ENCODE measurements around the gene DIPK1B.

DIPK1B gene

DNA sequence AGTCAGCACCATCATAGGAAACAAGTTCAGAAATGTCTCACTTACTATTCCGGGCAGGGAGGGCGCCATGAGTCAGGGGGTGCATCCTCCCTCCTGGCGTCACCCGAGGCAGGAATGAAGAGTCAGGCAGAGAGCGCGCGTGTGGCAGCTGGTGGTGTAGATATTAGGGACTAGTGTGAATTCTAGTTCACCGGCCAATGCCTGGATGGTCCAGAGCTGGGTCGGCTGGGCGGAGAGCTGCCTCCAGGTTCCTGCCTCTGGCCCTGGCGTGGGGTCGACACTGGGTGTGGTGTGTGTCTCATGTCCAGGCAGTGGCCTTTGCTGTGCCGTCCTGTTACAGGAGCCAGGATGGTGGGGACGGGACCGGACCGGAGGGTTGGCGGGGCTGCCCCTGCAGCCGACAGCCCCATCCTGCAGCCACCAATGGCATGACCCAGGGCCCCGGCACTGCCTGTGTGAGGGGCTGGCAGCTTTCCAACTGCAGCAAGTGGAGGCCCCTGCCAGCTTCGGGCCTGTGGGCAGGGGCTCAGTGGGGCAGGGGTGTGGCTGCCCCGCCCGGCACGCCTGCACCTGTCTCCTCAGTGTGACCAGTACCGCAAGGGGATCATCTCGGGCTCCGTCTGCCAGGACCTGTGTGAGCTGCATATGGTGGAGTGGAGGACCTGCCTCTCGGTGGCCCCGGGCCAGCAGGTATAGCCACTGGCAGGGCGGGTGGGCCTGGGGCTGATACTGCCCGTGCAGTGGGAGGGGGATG, 9.1 kb downstream of the DIPK1B start:
- DNase-seq: no peak

DNA sequence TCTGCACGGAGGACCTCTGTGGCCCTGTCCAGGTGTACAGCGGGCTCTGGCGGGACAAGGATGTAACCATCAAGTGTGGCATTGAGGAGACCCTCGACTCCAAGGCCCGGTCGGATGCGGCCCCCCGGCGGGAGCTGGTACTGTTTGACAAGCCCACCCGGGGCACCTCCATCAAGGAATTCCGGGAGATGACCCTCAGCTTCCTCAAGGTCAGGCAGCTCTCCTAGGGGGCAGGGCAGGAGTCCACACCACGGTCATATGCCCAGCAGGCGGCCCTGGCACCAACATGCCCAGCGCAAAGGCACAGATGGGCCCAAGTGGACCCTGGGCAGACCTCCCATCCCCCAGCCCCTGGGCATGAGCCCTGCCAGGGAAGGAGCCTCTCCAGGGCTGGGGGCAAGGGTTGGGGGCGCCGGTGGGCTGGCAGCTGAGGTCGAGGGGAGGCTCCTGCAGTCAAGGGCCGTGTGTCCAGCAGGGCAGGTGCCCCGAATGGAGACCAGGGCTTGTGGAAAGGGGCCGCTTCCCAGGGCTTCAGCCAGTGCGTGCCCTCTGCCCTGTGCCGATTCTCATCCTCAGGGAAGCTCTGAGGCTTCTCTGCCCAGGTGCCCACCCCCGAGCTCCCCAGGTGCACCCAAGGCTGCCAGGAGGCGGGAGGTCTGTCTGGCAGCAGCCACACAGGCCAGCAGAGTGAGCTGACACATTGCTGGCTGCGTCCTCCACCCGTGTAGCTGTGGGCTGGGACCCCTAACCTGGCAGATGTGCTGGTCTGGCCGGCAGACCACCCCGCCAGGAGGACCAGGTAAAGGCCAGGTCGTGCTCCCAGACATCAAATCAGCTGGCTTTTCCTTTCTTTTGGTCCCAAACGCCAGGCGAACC, 10.0 kb downstream of the DIPK1B start:
- no peak for DNase-seq

DNA sequence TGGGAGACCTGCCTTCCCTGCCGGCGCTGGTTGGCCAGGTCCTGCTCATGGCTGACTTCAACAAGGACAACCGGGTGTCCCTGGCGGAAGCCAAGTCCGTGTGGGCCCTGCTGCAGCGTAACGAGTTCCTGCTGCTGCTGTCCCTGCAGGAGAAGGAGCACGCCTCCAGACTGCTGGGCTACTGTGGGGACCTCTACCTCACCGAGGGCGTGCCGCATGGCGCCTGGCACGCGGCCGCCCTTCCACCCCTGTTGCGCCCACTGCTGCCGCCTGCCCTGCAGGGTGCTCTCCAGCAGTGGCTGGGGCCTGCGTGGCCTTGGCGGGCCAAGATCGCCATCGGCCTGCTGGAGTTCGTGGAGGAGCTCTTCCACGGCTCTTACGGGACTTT, 10.6 kb downstream of the DIPK1B start:
- DNase-seq: no peak

DNA sequence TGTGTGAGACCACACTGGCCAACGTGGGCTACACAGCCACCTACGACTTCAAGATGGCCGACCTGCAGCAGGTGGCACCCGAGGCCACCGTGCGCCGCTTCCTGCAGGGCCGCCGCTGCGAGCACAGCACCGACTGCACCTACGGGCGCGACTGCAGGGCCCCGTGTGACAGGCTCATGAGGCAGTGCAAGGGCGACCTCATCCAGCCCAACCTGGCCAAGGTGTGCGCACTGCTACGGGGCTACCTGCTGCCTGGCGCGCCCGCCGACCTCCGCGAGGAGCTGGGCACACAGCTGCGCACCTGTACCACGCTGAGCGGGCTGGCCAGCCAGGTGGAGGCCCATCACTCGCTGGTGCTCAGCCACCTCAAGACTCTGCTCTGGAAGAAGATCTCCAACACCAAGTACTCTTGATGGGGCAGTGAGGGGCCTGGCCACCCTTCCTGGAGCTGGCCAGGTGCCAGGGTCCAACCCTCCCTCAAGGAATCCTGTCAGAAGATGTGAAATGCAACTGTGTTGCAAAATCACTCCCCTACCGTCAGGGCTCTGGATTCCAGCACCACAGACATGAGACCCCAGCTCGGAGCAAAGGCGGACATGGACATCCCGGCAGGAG, 11.1 kb downstream of the DIPK1B start:
- DNase-seq: no peak

- DNase-seq: no peak
Observed at GRCh38 chr9:136723989-136724388, 11.6 kb downstream of the DIPK1B start.

DNA sequence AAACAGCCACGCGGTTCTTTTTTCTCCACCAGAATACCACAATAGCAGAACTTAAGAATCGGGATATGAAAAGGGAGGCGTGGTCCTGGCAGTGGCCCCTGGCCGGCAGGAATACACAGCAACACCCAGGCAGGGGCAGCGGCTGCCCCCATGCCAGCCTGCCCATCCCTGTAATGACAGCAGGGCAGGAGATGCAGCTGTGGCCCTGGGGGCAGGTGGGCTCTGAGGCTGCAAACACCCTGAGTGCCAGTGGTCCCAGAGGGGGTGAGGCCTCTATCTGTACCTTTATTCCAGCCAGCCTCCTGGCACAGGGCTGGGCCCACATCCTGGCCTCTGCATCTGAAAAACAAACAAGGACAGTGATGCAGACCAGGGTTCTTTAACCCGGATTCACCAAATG, 12.4 kb downstream of the DIPK1B start:
- DNase-seq: no peak

DNA sequence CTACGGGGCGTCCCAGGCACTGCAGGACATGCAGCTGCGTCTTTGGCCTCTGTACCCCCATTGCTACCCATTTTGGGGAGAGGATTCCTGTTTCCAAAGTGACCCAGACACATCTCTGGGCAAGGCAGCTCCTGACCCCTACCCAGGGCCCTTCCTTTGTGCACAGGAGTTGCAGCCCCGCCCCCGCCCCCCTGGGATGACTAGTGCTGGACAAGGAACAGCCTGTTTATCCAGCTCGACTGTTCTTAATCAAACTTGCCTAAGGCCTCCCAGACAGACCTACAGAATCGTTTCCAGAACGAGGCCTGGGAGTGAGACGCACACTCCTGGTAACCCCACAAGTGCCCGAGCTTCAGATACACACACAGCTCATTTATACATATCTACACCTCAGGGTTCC, 13.2 kb downstream of the DIPK1B start:
- no peak for DNase-seq

DNA sequence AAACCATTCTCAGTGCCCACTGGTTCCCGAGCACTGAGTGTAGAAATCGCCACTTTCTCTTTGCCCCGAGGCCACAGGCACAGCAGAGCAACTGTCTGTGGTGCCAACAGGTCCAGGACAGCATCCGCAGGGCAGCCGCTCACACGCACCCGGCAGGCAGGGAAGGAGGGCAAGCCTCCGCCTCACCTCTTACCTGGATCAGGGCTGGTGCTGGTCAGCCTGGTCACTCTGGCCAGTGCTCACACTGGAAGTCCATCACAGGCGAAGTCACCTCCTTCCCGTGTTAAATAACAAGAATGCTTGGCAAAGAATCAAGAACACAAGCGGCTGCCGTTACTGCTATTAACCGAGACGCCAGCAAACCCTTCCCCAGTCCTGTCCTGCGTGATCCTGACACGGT, 13.7 kb downstream of the DIPK1B start:
- DNase-seq: no peak

DNA sequence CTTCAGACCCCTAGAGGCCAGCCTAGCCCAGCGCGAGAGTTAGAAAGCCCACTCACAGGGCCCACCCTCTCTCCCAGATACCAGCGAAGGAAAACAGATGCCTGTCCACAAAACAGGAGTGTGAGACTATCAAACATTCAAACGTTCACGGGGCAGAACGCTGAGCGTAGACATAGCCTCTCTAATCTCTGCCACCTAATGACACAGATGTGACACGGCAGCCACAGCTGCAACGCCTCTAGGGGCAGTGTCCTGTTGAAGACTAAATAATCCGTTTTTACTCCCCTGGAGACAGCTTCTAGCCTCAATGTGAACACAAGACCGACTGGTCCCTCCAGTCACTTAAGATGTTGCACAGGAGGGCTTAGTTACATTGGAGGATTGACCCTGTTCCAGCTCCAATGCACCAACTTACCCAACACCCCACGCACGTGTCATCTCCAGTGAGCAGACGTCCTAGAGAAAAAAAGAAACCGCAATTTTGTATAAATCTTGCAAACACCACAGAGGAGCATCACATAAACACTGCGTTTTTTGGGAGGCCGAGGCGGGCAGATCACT, 14.3 kb downstream of the DIPK1B start:
- peak; percentile 64 for DNase-seq

GRCh38 chr9:136728080-136728547, 15.7 kb downstream of the DIPK1B start:
- peak; percentile 92 for DNase-seq

GRCh38 chr9:136728548-136729123, 16.3 kb downstream of the DIPK1B start:
- DNase-seq: no peak

- DNase-seq: no peak
Observed at GRCh38 chr9:136729144-136729543, 16.8 kb downstream of the DIPK1B start.

DNA sequence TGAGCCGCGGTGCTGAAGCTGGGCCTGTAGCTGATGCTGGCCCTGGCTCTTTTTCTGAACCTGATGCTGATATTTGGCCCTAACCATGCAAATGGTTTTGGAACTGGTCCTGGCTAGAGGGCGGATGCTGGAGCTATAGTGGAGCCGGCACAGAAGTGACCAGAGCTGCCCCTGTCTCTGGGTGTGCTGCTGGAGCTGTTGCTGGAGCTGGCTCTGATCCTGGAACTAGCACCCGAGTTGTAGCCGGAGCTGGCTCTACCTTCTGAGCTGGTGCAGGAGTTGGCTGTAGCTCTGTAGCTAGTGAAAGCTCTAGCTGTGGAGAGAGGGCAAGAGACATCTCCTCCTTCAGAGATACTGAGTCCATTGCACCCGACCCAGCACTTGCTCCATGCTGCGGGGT, 17.6 kb downstream of the DIPK1B start:
- DNase-seq: no peak

DNA sequence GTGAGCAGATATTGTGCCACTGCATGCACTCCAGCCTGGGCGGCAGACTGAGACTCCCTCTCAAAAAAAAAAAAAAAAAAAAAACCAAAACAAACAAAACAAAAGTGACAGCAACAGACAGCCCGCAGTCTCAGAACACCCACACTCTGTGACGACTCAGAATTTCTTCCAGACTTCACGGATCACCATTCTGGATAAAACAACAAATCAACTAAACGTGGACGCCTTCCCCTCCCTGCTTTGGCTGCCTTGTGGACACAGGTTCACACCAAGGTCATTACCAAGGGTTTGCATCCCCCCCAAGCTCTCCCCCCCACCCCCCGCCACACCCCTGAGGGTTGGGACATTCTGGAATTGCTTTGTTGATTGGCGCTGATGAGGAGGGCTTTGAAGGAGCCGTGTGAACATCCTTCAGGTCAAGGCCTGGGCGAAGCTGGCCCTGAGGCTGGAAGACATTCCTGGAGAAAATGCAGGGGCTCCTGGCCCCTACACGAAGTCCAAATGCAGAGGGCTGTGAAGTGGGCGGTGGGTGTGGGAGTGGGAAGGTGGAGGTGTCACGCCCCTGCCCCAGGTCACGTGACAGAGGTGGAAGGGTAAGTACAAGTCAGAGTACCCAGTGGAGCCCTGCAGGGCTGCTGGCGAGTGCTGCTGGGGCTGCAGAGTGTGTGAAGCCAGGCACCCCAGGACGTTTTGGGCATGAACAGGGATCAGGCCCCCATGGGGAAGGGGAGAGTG, 20.2 kb downstream of the DIPK1B start:
- DNase-seq: no peak

DNA sequence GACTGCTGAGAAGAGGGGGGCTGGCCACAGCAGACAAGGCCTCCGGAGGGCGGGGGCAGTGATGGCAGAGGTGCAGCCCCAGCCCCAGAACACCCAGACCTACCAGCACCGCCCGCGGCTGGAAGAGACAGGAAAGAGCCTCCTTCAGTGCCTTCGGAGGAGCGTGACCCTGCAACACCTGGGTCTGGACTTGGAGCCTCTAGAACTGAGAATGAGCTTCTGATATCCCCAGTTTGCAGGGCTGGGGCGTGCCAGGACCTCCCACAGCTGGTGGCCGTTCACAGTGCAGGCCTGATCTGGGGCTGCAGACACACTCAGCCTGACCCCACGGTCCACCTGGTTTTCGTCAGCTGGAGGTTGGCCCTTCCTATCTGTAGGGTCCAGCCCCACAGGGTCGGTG, 21.2 kb downstream of the DIPK1B start:
- DNase-seq: no peak

- DNase-seq: no peak
Observed at GRCh38 chr9:136734837-136735496, 22.6 kb downstream of the DIPK1B start.

DNA sequence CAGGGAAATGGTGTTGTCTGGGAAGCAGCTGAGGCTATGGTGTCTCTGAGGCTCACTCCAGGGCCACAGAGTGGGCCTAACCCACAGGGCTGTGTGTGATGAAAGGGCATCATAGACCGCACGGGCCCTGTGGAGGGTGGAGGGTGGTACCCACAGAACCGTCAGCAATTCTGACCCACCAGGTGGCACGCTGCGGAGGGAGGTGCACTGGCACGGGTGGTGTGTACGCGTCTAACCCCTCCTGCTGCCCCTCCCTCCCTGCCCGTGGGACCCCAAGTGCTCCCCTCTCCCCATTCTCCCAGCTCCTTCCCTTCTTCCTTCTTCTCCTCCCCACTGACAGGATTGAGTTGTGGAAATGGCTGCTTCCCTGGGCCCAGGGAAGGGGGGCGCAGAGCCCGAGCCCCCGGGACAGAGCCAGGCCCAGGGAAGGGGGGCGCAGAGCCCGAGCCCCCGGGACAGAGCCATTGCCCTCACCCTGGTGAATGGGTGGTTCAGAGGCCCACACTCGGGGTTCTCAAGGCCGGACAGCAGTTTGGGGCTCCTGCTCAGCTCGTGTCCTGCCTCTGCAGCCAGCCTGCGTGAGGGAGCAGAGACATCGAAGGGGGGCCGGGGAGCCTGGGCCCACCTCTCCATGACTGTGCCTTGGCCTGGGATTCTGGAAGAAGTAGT, 23.6 kb downstream of the DIPK1B start:
- no peak for DNase-seq

- no peak for DNase-seq
Observed at GRCh38 chr9:136738960-136739359, 26.6 kb downstream of the DIPK1B start.

DNA sequence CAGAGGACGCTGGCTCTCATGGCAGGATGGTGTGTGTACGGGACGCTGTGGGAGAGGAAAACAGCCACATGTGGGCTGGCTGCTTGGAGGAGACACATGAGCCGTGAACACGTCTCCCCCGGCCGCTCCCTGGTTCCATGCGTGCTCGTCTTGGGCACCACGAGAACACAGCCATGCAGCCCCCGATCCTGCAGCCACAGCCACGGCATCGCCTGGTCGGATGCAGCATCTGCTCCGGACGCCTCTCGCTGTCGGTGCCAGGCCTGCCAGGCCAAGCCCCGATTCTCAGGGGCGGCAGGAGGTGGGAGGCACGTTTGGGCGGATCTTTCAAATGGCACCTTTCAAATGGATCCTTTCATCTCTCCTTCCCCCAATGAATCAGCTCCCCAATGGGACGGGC, 27.1 kb downstream of the DIPK1B start:
- no peak for DNase-seq

GRCh38 chr9:136740069-136740468, 27.7 kb downstream of the DIPK1B start:
- DNase-seq: no peak

- no peak for DNase-seq
Observed at GRCh38 chr9:136740491-136740890, 28.1 kb downstream of the DIPK1B start.

Measured in CD4-positive, alpha-beta T cell treated with Interleukin-21 for 1 hour (primary cell).